HG02798 (cell line): Measurements from ENCODE around the gene FAM204A.

Source experiments
- ATAC-seq: cut with Tn5 transposase; IDR thresholded peaks from one replicate; pipeline ENCODE4 v1.9.1; 2021; ENCODE audit warnings: mild to moderate bottlenecking; ENCODE audit not compliant: unreplicated experiment, poor library complexity

Gene FAM204A

GRCh38 chr10:118255355-118255754 lies 86.8 kb downstream of the FAM204A start:
- ATAC-seq, result no peak

- no peak for ATAC-seq
Observed at GRCh38 chr10:118254654-118255053, 87.5 kb downstream of the FAM204A start.

GRCh38 chr10:118253397-118253796 lies 88.7 kb downstream of the FAM204A start:
- ATAC-seq, result no peak

GRCh38 chr10:118251791-118252190 lies 90.3 kb downstream of the FAM204A start:
- ATAC-seq, result no peak

GRCh38 chr10:118249714-118250113 lies 92.4 kb downstream of the FAM204A start:
- no peak for ATAC-seq
